ENCODE measurements around the gene GRK3.

GRCh38 chr22:25569361-25569760, 4.9 kb downstream of the GRK3 start:
- TF ChIP-seq, protein P1, sequence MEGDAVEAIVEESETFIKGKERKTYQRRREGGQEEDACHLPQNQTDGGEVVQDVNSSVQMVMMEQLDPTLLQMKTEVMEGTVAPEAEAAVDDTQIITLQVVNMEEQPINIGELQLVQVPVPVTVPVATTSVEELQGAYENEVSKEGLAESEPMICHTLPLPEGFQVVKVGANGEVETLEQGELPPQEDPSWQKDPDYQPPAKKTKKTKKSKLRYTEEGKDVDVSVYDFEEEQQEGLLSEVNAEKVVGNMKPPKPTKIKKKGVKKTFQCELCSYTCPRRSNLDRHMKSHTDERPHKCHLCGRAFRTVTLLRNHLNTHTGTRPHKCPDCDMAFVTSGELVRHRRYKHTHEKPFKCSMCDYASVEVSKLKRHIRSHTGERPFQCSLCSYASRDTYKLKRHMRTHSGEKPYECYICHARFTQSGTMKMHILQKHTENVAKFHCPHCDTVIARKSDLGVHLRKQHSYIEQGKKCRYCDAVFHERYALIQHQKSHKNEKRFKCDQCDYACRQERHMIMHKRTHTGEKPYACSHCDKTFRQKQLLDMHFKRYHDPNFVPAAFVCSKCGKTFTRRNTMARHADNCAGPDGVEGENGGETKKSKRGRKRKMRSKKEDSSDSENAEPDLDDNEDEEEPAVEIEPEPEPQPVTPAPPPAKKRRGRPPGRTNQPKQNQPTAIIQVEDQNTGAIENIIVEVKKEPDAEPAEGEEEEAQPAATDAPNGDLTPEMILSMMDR (IDR thresholded peaks at IDR 0.05; ENCODE audit: insufficient read depth, low read length) = no peak
- TF ChIP-seq POLR2AphosphoS5 (IDR thresholded peaks at IDR 0.05; ENCODE audit: low read depth) (no peak), SPI1 (IDR thresholded peaks at IDR 0.05; ENCODE audit: borderline replicate concordance, low read depth) (no peak), GABPA (IDR thresholded peaks at IDR 0.05; ENCODE audit: low read depth) (no peak)
- TF ChIP-seq, protein P2, sequence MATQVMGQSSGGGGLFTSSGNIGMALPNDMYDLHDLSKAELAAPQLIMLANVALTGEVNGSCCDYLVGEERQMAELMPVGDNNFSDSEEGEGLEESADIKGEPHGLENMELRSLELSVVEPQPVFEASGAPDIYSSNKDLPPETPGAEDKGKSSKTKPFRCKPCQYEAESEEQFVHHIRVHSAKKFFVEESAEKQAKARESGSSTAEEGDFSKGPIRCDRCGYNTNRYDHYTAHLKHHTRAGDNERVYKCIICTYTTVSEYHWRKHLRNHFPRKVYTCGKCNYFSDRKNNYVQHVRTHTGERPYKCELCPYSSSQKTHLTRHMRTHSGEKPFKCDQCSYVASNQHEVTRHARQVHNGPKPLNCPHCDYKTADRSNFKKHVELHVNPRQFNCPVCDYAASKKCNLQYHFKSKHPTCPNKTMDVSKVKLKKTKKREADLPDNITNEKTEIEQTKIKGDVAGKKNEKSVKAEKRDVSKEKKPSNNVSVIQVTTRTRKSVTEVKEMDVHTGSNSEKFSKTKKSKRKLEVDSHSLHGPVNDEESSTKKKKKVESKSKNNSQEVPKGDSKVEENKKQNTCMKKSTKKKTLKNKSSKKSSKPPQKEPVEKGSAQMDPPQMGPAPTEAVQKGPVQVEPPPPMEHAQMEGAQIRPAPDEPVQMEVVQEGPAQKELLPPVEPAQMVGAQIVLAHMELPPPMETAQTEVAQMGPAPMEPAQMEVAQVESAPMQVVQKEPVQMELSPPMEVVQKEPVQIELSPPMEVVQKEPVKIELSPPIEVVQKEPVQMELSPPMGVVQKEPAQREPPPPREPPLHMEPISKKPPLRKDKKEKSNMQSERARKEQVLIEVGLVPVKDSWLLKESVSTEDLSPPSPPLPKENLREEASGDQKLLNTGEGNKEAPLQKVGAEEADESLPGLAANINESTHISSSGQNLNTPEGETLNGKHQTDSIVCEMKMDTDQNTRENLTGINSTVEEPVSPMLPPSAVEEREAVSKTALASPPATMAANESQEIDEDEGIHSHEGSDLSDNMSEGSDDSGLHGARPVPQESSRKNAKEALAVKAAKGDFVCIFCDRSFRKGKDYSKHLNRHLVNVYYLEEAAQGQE (IDR thresholded peaks at IDR 0.05; ENCODE audit: insufficient replicate concordance, low read depth) = no peak
